ENCODE measurements around the gene TGFB3.

DNA sequence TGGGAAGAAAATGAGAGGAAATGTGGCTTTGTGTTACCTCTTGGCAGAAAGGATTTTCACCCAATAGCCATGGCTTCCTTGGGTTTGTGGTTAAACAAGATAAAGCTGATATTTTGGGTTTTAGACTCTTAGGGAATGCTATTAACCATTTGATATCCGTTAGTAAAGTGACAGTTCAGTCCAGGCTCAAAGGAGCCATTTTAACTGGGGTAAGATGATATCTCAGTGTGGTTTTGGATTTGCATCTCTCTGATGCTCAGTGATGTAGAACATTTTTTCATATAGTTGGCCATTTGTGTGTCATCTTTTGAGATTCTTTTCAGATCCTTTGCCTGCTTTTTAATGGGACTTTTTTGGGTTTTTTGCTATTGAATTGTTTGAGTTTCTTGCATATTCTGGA, 33.9 kb upstream of the TGFB3 start:
- TF ChIP-seq GATA2 (IDR thresholded peaks at IDR 0.05; ENCODE audit: low read depth, low read length): no peak
- no peak for TF ChIP-seq GATA3 (IDR thresholded peaks at IDR 0.05; ENCODE audit: low read depth, low read length)
